ENCODE data around the gene UBALD2. TPM values are rescaled to one million over a fixed set of nuclear protein-coding genes. Genes with fewer than 3 reads are reported as not detected.

UBALD2 gene
- total and polyA plus RNA-seq, 2 of the 8 experiments (the other 6 are each of a cell fraction or from before 2014, with no cell fraction given) = 17.8 to 22.6 TPM

DNA sequence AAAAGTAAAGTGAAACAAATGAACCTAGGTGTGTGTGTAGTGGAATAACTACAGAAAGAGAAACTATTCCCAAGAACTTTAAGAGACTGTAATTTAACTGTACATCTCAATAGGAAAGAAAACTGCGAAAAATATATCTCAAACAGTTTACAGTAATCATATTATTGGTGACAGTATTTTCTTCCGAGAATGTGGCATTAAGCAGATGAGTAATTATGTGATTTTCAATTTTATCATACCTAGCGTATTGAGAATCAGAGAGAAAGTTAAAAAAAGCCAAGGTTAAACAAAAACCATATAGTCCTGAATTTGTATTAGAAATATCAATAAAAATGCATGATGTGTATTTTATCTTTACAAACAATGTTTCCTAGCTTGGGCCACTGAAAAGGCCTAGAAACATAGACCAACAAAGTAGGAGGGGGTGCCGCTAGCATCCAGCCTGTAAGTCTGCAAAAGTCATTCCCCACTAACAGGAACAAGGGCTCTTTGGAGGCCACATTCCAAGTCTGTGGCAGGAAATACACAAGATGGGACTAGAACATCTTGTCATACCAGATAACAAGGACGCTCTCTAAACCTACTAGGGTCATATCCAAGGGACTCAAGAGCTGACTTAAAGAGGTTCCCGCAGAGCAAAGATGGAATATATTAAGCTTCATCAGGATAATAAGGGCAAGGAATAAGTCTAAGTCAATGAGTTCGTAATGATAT is 45.3 kb upstream of the UBALD2 start (continued):
- TF ChIP-seq, protein P1, sequence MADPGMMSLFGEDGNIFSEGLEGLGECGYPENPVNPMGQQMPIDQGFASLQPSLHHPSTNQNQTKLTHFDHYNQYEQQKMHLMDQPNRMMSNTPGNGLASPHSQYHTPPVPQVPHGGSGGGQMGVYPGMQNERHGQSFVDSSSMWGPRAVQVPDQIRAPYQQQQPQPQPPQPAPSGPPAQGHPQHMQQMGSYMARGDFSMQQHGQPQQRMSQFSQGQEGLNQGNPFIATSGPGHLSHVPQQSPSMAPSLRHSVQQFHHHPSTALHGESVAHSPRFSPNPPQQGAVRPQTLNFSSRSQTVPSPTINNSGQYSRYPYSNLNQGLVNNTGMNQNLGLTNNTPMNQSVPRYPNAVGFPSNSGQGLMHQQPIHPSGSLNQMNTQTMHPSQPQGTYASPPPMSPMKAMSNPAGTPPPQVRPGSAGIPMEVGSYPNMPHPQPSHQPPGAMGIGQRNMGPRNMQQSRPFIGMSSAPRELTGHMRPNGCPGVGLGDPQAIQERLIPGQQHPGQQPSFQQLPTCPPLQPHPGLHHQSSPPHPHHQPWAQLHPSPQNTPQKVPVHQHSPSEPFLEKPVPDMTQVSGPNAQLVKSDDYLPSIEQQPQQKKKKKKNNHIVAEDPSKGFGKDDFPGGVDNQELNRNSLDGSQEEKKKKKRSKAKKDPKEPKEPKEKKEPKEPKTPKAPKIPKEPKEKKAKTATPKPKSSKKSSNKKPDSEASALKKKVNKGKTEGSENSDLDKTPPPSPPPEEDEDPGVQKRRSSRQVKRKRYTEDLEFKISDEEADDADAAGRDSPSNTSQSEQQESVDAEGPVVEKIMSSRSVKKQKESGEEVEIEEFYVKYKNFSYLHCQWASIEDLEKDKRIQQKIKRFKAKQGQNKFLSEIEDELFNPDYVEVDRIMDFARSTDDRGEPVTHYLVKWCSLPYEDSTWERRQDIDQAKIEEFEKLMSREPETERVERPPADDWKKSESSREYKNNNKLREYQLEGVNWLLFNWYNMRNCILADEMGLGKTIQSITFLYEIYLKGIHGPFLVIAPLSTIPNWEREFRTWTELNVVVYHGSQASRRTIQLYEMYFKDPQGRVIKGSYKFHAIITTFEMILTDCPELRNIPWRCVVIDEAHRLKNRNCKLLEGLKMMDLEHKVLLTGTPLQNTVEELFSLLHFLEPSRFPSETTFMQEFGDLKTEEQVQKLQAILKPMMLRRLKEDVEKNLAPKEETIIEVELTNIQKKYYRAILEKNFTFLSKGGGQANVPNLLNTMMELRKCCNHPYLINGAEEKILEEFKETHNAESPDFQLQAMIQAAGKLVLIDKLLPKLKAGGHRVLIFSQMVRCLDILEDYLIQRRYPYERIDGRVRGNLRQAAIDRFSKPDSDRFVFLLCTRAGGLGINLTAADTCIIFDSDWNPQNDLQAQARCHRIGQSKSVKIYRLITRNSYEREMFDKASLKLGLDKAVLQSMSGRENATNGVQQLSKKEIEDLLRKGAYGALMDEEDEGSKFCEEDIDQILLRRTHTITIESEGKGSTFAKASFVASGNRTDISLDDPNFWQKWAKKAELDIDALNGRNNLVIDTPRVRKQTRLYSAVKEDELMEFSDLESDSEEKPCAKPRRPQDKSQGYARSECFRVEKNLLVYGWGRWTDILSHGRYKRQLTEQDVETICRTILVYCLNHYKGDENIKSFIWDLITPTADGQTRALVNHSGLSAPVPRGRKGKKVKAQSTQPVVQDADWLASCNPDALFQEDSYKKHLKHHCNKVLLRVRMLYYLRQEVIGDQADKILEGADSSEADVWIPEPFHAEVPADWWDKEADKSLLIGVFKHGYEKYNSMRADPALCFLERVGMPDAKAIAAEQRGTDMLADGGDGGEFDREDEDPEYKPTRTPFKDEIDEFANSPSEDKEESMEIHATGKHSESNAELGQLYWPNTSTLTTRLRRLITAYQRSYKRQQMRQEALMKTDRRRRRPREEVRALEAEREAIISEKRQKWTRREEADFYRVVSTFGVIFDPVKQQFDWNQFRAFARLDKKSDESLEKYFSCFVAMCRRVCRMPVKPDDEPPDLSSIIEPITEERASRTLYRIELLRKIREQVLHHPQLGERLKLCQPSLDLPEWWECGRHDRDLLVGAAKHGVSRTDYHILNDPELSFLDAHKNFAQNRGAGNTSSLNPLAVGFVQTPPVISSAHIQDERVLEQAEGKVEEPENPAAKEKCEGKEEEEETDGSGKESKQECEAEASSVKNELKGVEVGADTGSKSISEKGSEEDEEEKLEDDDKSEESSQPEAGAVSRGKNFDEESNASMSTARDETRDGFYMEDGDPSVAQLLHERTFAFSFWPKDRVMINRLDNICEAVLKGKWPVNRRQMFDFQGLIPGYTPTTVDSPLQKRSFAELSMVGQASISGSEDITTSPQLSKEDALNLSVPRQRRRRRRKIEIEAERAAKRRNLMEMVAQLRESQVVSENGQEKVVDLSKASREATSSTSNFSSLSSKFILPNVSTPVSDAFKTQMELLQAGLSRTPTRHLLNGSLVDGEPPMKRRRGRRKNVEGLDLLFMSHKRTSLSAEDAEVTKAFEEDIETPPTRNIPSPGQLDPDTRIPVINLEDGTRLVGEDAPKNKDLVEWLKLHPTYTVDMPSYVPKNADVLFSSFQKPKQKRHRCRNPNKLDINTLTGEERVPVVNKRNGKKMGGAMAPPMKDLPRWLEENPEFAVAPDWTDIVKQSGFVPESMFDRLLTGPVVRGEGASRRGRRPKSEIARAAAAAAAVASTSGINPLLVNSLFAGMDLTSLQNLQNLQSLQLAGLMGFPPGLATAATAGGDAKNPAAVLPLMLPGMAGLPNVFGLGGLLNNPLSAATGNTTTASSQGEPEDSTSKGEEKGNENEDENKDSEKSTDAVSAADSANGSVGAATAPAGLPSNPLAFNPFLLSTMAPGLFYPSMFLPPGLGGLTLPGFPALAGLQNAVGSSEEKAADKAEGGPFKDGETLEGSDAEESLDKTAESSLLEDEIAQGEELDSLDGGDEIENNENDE (IDR thresholded peaks at IDR 0.05; ENCODE audit: insufficient replicate concordance, low read length) = no peak
- TF ChIP-seq, protein P2, sequence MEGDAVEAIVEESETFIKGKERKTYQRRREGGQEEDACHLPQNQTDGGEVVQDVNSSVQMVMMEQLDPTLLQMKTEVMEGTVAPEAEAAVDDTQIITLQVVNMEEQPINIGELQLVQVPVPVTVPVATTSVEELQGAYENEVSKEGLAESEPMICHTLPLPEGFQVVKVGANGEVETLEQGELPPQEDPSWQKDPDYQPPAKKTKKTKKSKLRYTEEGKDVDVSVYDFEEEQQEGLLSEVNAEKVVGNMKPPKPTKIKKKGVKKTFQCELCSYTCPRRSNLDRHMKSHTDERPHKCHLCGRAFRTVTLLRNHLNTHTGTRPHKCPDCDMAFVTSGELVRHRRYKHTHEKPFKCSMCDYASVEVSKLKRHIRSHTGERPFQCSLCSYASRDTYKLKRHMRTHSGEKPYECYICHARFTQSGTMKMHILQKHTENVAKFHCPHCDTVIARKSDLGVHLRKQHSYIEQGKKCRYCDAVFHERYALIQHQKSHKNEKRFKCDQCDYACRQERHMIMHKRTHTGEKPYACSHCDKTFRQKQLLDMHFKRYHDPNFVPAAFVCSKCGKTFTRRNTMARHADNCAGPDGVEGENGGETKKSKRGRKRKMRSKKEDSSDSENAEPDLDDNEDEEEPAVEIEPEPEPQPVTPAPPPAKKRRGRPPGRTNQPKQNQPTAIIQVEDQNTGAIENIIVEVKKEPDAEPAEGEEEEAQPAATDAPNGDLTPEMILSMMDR (IDR thresholded peaks at IDR 0.05; ENCODE audit: control extremely low read depth in 1 of 3, insufficient read depth in 1 of 3, low read depth in 1 of 3, low read length in 3 of 3) = no peak
- TF ChIP-seq JUN (IDR thresholded peaks at IDR 0.05; ENCODE audit: low read depth, low read length) = no peak
- no peak for TF ChIP-seq SAP30 (IDR thresholded peaks at IDR 0.05; ENCODE audit: insufficient read depth, insufficient replicate concordance, low read length)
- no peak for TF ChIP-seq E2F6 (IDR thresholded peaks at IDR 0.05)
- TF ChIP-seq TBP (IDR thresholded peaks at IDR 0.05; ENCODE audit: low read depth, low read length) = no peak

Data from H1 (cell line).